GM12891 (cell line): Measurements from ENCODE around the gene STARD13.

ENCODE experiments used
- PAX5 ChIP-seq: IDR thresholded peaks from 2 replicates; pipeline ENCODE4 v1.6.1; 2011; ENCODE audit warnings: low read length, moderate library complexity, mild to moderate bottlenecking; ENCODE audit not compliant: insufficient read depth, severe bottlenecking
- POLR2A ChIP-seq: IDR thresholded peaks from 2 replicates; pipeline ENCODE4 v1.6.1; 2011; ENCODE audit warnings: low read depth, low read length, control low read depth
- POLR2AphosphoS5 ChIP-seq: IDR thresholded peaks from 2 replicates; pipeline ENCODE4 v1.6.1; 2011; ENCODE audit warnings: low read depth, low read length, control low read depth
- POU2F2 ChIP-seq: IDR thresholded peaks from 2 replicates; pipeline ENCODE4 v1.6.1; 2011; ENCODE audit warnings: low read depth, mild to moderate bottlenecking, control low read depth, low read length, moderate library complexity
- SPI1 ChIP-seq: IDR thresholded peaks from 2 replicates; pipeline ENCODE4 v1.6.1; 2011; ENCODE audit warnings: low read depth, low read length, control low read depth
- TAF1 ChIP-seq: IDR thresholded peaks from 2 replicates; pipeline ENCODE4 v1.6.1; 2011; ENCODE audit warnings: low read depth, low read length, control low read depth

DNA sequence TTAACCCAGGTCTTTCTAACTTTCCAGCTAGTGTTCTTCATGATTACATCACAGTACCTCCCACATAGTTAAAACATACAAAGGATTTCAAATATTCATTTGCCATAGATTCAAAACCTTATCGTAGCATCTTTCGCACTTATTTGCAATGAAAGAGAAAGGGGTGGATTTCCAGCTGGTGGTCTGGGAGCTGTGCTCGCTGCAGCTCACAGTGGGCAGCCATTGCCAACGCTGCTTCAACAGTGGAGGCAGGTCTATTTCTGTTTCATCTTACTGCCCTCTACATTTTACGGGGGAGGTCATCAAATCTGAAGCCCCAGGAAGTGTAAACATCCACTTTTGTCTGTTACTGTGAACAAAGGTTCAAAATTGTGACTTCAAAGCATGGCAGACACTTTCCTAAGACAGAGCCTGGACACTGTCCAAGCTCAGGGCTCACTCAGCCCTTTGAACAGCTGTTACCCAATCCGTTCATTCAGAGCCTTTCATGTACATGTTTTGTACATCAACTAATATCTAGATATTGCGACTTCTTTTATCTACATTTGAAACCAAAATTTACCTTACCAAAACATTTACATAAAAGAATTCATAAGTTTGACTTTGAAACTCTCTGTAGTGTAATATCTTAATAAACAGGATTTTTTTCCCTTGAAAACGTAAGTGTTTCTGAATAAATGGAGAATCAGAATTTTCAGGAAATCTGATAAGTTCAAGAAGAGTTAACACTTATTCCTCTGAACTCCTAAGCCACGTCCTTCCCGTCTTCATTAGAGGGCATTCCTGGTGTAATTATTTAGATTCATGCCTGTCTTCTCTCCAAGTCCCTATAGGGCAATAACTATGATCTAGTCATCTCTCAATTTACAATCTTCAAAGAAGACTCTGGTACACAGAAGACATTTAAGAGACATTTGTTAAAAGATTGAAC, 25.1 kb downstream of the STARD13 start:
- TF ChIP-seq POLR2AphosphoS5 (no peak), POLR2A (no peak), TAF1 (no peak), PAX5 (no peak), POU2F2 (no peak), SPI1 (no peak)
